ENCODE results near the gene CNTRL.

Gene CNTRL

DNA sequence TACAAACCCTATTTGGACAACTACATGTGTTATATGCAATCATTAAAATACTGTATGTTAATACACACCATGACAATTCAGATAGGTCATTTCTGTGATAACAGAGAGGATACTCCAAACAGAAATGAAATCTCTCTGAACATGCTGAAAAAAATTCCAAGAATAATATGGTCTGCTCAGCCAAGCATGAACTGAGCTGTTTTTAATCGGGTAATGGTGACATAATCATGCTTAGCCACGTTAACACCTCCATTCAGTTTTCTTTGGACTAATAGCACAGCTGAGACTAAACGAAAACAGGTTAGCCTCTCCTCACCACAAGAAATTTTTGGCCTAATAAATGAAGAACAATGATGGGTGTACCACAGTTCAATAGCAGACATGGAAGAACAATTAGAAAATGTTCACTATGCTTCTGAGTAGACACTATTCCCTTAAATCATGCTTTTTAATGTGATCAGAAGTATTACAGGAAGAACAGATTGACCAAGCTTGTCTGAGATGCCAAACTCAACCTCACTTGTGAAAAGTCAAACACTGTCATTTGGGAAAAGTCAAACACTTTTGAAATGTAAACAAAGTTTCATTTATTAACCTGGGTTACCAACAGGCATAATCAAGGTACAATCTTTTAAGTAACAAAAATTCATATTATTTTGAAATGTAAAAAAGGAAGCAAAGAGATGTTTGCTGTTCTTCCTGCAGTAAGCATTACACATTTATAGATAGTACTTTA is 107.5 kb downstream of the CNTRL start:
- DNase-seq: no peak

DNA sequence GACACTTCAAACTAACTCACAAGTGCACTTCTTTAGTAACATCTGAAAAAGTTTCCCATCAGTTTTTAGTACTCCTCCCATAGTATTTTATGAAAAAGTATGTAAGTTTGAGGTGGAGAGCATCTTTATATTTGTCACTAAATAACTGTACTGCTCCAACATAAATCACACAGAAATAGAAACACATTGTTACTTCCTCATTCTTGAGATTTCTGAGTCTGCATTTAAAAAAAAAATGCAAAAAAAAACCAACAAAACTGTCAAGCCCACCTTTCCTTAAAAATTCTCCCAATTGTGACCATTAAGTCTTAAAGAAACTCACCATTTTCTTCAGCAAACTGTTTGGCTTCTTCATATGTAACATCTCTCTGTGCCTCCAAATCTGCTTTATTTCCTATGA is 108.2 kb downstream of the CNTRL start:
- DNase-seq: no peak

DNA sequence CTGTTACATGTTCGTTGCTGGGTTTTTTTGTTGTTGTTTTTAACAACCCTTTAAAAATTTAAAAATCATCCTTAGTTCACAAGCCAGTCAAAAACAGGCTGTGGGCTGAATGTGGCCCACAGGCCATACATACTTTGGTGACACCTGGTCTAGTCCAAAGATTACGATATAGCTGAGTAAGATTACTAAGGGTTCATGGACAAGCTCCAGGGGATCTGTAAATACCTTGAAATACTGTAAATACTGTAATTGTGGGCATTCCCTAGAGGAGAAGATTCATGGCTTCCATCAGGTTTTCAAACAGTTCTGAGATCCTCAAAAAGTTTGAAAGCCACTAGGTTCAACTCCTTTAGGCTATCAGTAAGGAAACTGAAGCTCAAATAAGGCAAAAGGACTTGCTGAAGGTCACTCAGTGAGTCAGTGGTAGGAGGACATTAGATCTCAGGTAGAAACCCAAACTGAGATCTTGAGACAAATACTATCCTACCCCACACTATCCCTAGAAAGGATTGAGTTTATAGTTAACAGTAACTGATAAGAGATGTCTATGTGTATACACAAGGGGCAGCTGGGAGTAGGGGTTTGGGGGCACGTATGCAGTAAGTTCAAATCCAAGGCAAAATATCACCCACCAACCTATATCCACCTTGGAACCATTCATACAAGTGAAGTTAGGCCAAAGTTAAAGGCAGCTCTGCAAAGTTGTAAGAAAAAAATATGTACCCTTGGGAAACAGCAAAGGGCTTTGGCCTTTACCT is 109.1 kb downstream of the CNTRL start:
- no peak for DNase-seq

DNA sequence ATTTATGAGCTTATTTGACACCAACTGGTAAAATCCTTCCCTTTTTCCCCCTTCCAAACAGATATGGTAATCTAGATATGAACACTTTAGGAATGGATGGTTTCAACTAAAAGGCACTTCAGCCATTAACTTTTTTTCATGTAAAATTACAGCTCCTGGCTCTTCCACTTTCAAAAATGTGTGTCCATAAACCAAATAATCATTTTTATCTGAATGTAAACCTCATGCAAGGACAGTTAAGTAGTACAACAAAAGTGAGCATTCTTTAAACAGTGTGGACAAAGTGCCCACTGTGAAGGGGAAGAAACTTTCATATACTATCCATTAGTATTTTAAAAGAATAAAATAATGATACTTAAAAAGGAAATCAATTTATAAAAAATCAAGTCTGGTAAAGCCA is 109.7 kb downstream of the CNTRL start:
- no peak for DNase-seq

DNA sequence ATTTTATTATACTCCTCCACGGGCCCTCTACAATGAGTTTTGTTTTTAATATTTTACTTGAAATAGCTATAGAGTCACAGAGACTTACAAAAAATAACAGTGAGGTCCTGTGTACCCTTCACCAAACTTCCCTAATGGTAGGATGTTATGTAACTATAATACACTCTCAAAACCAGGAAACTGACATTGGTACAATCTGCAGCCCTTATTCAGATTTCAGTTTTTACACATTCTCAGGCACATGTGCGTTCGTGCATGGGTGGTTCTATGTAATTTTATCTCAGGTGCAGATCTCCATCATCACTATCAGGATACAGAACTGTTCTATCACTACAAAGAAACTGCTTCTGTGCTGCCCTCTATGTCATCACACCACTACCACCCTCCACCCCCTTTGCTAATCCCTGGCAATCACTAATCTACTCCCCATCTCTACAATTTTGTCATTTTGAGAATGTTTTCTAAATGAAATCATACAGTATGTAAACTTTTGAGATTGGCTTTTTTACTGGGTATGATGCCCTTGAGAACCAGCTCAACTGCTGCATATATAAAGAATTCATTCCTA is 110.5 kb downstream of the CNTRL start:
- DNase-seq: no peak

DNA sequence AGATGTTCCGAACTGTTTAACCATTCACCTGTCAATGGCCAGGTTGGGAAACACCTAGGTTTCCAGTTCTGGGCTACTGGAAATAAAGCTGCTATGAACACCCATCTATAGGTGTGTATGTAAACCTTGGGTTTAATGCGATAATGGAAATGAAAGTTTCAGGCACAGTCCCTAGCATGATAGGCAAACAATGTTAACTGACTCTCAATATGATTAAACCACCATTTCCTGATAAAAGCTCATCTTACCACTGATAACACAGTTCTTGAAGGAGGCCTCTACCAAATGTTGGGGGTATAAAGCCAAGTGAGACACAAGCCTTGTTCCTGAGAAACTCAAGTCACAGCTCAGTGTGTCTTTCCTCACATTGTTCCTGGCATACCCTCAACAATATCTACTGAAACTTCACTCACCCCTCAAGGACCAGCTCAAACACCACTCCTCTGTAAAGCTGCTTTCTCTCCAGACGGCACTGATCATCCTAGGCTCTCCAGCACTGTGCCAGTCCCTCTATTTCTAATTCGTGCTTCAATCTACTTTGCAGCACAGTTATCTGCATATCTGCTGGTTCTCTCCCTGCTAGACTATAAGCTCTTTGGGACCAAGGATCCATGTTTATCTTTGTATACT is 111.1 kb downstream of the CNTRL start:
- no peak for DNase-seq

DNA sequence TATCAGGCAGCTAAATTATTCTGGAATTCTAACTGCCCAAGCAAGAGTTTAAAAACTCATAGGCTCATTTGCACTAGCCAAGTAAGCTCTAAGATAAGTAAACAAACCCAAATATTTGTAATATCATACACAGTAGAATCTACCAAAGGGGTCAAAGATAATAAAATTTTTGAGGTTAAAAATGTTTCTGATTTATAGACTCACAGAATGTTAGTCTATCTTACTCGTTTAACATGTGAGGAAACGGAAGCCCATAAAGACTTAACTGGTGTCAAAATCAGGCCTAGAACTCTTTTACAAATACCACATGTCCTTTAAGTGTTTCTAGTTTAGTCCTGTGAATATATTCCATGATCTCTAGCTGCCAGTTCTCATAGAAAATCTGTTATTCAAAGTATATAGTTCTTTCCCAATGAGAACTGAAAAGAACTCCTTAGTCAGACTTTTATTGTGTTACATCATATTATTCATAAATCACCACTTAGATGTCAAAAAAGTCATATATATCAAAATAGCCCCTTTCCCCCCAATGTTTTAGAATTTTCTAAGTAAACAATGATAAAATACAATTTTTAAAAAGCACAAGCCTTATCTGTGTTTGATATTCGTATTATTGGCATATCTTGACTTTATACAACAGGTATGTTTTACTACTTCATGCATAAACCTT is 113.0 kb downstream of the CNTRL start:
- DNase-seq: no peak

DNA sequence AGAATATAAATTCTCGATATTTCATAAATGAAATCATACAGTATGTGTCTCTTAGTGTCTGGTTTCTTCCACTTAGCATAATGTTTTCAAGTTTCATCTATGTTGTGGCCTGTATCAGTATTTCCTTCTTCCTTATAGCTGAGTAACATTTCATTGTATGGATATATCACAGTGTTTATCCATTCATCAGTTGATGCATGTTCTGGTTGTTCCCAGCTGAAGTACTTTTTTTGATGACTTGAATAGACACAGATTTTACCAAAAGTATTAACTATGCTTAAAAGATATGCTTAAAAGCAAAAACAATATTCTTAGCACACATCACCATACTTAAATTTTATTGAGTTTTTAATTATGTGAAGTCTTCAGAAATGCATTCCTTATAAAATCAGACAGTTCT is 114.3 kb downstream of the CNTRL start:
- DNase-seq: no peak

DNA sequence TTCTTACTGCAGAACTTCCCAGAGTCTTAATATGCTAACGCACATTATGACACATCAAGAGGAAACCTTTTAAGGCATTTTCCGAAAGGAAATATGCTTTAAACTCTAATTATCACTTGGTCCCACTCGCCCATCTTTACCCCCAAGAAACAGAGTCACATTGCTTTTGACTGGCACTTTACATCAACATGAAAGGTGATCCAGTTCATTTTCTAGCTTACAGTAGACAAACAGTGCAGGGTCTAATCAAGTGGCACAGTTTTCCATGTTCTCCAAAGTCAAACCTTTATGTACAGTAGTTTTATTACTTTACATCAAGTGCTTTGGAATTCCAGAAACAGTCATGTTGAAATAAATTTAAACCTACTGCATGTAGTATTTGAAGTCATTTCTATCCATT is 114.9 kb downstream of the CNTRL start:
- no peak for DNase-seq

DNA sequence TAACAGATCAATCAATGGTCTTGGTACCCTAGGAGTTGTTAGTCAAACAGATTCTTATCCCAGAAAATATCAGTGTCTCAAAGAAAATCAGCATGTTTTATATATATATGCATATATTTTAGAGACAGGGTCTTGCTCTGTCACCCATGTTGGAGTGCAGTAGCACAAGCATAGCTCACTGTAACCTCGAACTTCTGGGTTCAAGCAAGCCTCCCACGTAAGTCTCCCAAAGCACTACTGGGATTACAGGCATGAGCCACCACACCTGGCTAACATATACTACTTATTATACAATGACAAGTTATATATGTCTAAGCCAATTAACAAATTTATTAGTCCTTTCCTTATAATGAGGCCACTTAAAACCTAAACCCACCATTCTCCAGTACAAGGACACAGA is 116.5 kb downstream of the CNTRL start:
- no peak for DNase-seq

DNA sequence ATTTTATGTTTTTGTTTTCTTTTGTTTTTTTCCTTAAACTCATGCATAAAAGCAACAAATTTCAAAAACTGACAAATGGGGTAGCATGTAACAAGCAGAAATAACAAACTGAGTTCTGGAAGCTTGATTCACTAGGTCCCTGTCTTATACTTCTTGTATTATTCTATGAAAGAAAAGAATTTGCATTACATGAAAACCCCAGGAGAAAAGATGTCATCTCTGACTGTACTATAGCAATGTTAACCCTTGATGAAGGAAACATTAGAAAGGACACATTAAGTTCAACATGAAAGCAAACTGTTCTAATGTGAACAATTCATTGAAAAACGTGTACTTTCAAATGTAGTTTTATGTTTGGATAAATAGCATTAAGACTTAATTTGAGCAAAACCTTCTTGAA is 117.8 kb downstream of the CNTRL start:
- no peak for DNase-seq

DNA sequence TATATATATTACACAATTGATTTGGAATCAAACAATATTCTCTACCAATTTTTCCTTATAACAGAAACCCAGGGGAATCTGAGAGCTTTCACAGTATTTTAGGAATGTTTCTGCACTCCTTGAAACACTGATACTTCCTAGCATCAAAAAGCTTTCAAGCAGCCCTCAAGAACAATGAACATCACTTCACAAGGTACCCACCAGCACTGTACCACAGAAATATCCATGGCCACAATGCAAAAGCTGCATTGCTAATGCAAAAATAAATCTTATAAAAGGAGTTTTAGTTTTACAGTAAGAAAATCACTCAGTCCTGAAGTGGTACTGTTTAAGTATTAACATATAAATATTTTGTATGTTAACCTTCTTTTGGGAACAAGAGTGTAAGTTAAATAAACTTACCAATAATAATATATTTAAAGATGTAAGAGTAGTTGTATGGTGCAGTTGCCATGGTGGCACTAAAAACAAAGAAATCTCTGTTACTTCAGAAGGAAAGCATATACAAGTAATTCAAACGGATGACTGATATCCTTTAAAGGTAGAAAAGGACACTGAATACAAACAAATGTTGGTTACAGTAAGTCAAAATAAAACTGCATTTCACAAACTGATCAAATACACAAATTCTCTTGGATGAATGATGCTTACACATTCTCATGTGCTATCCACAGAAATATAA is 118.3 kb downstream of the CNTRL start:
- DNase-seq: no peak

DNA sequence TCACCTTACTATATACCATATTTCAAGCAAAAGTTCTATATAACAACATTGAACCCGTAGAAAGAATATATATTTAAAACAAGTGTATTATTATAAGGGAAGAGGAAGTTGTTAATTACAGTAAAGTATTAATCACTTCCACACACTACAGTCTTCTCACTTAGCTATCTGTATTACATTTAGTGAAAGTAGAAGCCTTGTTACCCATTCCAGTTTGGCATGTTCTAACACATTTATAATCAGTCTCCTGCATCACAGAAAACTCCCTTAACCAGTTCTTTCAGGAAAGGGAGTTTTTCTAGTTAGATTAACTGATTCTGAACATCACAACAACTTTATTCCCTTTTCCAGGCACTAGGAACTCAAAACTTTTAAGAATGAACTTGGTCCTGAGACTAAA is 120.0 kb downstream of the CNTRL start:
- DNase-seq: no peak

DNA sequence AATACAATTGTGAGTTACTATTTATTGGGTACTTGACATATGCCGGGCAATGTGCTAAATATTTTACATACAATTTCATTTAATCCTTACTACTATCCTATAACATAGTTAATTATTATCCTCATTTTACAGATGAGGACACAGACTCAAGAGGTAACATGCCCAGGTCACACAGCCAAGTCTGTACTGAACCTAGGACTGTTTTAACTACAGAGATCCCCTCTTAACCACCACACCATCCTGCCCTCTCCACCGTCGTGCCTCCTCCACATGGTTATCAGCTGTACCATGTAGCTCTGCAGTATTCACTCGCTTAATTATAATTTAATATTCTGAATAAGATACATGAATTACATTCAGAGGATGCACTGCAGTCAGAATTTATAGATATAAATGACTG is 121.6 kb downstream of the CNTRL start:
- DNase-seq: no peak

DNA sequence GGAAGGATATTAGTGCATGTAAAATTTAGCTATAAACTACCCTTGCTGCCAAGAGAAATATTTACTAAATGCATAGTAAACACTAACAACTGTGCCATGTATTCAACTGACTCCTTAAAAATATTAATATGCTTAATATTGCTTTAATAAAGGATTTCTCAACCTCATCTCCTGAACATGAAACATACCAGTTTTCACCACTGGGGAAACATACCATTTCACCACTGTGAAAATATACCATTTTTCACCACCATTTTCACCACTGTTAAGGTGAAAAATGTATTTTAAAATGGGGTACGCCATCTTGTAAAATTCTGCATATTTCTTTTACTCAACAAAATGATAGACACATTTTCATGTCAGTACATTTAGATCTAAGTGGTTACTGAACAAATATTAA is 122.4 kb downstream of the CNTRL start:
- no peak for DNase-seq

DNA sequence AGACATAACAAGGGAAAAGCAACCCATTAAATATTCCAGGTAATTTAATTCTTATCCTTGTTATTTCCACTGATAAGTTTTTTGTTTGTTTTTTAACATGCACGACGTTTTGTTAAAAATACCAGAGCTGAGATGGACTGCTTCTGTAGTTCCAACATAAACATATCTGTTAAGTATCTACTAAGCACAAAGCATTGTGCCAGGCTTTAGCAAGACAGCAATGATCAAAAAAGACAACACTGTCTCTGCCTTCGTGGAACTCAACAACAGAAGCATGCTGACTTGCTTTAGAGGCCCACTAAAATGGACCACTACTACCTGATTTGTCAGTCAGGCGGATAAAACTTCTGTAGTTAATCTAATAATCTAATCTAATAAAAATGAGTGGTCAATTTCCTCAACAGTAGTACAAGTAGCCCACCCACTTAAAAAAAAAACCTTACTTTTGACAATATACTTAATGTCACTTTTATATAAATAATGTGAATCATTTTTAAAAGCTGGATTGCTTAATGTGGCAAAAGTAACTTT is 123.8 kb downstream of the CNTRL start:
- DNase-seq: no peak

DNA sequence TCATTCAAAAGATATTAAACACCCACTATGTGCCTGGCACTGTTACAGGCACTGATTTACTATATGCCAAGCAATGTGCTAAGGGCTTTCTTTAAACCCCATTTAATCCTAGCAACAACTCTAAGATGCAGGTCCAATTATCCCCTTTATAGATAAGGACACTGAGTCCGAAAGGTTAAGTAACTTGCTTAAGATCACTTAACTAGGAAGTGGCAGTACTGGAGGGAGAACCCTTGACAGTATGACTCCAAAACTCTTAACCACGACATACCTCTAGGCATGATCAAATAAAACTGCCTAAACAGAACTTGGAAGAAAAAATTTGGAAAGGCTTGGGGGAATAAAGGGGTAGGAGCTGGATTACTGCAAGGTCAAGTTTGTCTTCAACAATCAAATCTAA is 125.2 kb downstream of the CNTRL start:
- DNase-seq: no peak

DNA sequence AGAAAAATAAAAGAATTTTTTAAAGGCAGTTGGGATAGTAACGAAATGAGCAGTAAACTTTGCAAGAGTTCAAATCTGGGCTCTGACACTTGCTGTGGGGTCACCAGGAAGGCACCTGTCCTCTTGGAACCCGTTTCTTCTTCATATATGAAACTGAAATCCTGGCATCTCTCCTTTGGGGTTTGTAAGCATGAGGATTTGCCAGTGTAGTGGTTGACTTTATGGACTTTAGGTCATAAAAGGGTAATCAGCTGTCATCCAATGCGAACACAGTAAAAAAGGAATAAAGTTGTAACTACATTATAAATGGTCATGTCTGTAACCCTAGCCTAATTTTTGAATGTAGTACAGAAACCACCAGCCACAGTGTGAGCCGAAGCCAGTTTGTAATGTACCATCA is 125.6 kb downstream of the CNTRL start:
- DNase-seq: no peak

DNA sequence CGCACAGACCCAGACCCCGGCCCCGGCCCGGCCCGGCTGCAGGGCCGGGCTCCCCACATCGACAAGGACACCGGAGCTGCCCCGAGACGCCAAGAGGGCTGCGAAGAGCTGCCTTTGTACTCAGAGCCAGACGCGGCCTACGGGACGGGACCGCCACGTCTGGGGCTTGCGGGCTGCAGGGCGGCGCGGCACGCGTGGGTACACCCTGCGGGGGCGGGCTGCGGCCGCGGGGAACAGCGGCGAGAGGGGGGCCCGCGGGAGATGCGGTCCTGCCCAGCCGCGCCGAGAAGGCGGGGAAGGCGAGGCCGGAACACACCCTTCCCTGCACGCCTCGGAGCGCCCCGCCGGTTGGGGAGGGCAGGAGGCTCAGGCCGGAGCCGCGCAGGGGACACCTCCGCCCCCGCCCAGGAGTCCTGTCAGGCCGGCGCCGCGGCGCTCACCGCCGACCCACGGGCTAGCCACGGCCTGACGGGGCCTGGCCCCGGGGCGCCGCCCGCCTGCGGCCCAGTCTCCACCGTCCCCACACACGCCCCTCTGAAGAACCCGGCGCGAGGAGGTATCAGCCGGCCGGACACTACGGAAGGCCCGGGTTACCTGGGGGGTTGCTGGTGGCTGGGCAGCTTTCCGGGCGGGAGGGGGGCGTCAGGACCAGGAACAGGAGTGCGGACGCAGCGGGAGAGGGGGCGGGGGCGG is 126.4 kb downstream of the CNTRL start:
- DNase-seq: peak; percentile 30 to 60

DNA sequence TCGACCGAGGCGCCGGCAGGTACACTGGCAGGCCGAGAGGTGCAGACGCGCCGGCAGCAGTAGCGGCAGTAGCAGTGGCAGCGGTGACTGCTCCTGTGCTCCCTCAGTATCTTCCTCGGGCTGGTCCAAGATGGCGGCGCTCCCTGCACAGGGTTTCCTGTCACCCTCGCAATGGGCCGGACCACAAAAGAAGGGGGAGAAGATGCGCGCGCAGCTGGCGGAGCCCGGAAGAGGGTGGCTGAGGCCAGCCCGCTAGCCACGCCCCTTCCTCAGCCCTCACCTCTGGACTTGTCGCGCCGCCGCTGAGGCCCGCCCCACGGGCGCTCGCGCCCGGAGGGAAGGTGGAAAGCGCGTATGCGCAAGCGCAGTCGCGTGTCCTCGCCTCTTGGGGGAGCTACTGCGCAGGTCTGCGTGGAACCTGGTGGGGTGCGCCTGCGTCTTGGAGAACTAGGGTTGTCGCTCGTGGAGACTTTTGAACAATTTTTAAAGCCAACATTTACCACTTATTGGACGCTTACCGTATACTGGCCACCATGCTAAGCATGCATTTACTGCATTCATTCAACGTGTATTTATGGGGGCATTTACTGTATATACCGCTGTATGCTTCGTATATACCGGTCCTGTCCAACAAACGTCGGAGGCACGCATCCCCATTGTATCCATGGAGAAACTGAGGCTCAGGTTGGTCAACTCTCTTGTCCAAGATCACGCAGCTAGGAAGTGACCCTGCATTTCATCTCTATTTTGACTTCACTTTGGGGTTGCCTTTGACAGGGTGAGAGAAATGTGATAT is 127.2 kb downstream of the CNTRL start, which contains the start of gene RAB14:
Gene RAB14, minus strand, starts transcription at position 132 of the 796 bp plus-strand sequence. CDS start 8,457 bp downstream, outside the sequence.
- peak; percentile 100 for DNase-seq

DNA sequence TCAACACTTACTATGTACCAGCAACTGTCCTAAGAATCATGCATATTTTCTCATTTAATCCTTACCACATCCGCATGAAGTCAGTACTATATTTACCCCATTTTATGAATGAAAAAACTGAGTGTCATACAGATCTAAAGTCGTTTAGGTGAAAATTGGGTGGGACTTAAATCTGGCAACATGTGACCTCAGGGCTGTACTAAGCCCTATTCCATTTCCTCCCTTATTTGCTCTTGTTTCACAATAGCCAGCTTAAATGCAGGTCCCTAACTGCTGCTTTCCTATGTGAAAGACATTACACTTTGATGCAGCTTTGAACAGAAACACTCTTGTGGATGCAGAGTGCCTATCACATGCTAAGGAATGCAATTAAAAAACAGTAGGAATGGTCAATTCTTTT is 129.4 kb downstream of the CNTRL start:
- no peak for DNase-seq

Data from CD4-positive, alpha-beta T cell treated with Interferon alpha-2 for 1 hour (primary cell).